Epithelial cell of prostate (primary cell): ENCODE measurements around the gene SP2.
A peak's percentile ranks its signal among the peaks of the same experiment; 100 is the strongest.

Source experiments
- DNase-seq: peaks from one replicate; pipeline ENCODE4 v3.0.0-alpha.2; 2011; ENCODE audit warnings: low read depth, low spot score
- H3K27ac ChIP-seq: fragments of 450-650 bp; 2 replicates; pipeline ENCODE4 v1.5.1; 2017; ENCODE audit warnings: mild to moderate bottlenecking

Gene SP2

GRCh38 chr17:47895856-47896671 is at the start of gene SP2:
SP2 (plus strand) TSS chr17:47896236; CDS start chr17:47896287, 51 bp downstream.
- DNase-seq, result peak; percentile 100
- peak within 1 kb of the TSS; percentile 84 for H3K27ac ChIP-seq

DNA sequence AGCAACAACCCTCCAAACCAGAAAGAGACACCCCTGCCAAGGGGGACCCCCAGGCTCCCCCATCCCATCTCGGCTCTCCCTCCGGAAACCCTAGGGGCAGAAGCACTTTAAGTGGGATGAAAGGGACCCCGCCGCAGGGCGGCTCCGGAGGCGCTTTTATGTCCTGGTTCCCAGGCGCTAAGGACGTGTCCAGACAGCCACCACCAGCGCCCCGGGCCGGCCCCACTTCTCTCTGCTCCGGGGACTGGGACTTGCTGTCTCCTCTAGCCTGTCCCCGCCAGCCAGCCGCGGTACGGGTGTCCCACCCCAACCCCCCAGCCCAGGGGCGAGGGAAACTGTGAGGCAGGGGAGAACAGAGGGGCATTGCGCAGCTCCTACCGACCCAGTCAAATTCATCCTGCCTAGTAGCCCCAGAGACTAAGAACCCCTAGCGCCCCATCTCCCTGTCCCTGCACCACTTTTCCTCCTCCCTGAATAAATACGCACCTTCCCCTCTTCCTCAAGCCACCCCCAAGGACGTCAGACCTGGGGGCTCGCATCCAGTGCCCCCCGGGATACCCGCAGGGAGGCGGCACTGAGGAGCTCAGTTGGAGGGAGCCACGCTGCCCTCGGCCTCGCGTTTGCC is 49.2 kb upstream of the SP2 start:
- DNase-seq, result no peak
- H3K27ac ChIP-seq, result no peak overlapping the region

- DNase-seq, result no peak
- no peak overlapping the region for H3K27ac ChIP-seq
Measured at GRCh38 chr17:47847341-47848197, 48.5 kb upstream of the SP2 start.

DNA sequence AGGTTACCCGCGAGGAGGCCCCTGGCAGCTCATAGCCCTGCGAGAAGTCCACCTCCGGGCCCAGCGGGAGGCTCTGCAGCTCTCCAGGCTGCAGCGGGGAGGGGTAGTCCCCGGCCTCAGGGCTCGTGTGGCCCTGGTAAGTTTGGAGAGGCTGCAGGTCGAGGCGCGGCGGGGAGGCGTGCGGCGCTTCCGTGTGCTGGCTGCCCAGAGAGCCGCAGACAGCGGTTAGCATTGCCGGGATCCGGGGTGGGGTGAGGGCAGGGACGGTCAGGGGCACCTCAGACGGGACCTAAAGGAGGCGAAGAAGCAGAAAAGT is 47.9 kb upstream of the SP2 start:
- DNase-seq, result no peak
- no peak overlapping the region for H3K27ac ChIP-seq

- peak overlapping the region; percentile 71 for H3K27ac ChIP-seq
- no peak for DNase-seq
Measured at GRCh38 chr17:47850373-47850691, 45.7 kb upstream of the SP2 start.

GRCh38 chr17:47850692-47851573 is 45.1 kb upstream of the SP2 start, which contains the start of gene SP6:
SP6 (minus strand) TSS chr17:47851163; CDS start chr17:47848429, 2,734 bp downstream.
- peak; percentile 50 for DNase-seq
- H3K27ac ChIP-seq, result peak within 1 kb of the TSS; percentile 71

- DNase-seq, result no peak
- H3K27ac ChIP-seq, result no peak overlapping the region
Measured at GRCh38 chr17:47851764-47852112, 44.3 kb upstream of the SP2 start.

DNA sequence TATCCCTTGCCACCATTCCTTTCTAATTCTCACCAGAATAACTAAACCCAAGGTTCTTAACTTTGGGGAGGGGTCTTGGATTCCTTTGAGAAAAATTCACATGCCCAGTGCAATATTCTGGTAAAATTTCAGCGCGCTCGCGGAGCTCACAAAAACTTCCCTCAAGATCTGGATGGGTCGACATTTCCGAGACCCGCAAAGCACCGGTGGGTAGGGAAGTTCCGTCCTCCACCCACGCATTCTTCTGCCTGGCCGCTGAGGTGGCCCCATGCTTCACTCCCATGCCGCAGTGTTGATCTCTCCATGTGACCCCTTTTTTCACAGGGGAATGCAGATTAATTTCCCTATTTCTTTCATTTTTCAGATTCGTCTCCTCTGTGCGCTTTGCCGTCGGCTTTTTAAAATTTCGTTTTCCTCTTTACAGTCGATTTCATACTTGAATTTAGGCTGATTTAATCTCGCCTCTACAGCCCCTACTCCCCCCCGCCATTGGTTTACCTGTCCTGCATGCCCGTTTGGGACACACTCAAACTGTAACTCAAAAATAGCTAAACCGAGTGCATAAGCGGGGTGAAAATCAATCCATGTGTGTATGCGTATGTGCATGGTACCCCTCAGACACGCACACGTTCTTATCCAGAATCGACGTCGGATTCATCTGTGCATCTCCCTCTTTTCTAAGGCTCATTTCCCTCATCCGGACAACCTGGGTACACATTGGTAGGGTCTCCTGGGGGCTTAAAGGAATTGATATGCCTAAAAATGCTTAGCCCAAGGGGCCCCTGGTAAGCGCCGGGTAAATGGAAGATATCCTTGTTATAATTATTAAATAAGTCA is 43.7 kb upstream of the SP2 start:
- no peak overlapping the region for H3K27ac ChIP-seq
- DNase-seq, result no peak

DNA sequence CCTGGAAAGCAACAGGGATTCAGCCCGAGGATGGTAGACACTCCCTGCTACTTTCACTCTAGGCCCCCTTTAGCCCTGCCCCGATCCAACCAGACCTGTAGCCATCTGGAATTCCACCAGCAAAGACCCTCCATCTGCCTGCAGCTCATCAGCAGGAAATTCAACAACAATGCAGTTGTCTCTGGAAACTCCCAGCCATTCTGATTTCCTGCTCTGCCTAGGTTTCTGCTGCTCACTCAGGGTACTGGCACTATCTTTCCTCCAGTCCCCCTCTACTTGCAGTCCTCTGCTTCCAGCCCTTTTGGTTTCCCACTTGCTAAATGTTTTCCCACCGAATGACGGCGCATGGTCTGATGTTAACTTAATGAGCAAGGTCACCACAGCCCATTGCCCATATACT is 42.4 kb upstream of the SP2 start:
- DNase-seq, result no peak
- no peak overlapping the region for H3K27ac ChIP-seq

DNA sequence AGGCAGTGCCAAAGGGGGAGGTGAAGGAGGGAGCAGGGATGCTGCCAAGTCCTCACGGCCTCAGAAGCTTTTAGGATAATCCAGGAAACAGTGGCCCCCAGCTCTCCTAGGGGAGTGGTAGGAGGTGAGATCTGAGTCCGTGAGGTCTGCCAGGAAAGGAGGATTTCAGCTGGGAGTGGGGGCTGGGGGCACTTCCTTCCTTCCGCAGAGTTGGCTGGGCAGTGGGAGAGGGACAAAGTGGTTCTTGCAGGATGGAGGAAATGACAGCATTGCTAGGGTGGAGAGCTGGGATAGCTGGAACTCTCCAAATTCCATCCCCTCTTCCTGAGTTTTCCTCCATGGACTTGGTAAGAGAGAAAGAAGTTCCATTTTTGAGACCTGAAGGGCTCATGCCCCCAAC is 40.3 kb upstream of the SP2 start:
- no peak for DNase-seq
- no peak overlapping the region for H3K27ac ChIP-seq

GRCh38 chr17:47856830-47857229 is 39.2 kb upstream of the SP2 start:
- no peak for DNase-seq
- H3K27ac ChIP-seq, result no peak overlapping the region

DNA sequence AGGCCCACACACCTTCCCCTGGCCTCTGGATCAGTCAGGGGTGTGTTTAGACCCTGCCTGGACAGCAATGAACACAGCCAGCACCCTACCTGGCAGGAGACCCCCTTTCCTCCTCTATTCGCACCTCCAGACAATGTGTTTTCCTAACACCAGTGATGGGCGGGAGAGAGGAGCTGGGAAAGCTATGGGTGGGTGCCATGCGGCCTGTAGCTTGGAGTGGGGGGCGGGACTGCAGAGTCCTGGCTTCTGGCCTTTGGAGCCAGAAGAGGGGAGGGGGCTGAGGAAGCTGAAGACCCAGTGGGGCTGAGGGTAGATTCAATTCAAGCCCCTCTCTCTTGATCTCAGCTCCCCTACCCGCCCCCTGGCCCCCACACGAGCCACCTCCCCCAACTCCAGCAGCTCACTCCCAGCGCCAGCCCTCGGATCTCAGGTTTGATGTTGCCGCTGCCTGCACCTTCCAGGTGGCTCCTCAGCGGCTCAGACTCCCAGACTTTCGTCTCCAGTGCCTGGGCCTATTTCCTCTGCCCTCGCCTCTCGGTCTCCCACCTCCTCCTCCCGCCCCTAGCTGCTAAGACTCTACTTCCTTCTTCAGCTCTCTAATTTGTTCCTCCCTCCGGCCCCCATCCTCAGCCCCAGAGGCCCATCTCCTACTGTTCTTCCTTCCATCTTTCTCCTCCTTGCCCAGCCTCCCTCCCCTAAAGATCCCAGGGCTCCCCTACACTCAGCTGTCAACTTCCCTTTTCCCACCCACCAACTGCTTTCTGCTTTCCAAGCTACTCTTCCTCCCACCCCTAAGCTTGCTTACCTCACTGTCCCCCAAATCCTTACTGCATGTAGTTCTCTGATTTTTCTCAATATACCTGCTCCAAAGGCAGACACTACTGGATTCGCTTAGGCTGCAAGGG is 38.2 kb upstream of the SP2 start:
- no peak overlapping the region for H3K27ac ChIP-seq
- no peak for DNase-seq

GRCh38 chr17:47860386-47860785 is 35.6 kb upstream of the SP2 start:
- H3K27ac ChIP-seq, result no peak overlapping the region
- DNase-seq, result no peak

DNA sequence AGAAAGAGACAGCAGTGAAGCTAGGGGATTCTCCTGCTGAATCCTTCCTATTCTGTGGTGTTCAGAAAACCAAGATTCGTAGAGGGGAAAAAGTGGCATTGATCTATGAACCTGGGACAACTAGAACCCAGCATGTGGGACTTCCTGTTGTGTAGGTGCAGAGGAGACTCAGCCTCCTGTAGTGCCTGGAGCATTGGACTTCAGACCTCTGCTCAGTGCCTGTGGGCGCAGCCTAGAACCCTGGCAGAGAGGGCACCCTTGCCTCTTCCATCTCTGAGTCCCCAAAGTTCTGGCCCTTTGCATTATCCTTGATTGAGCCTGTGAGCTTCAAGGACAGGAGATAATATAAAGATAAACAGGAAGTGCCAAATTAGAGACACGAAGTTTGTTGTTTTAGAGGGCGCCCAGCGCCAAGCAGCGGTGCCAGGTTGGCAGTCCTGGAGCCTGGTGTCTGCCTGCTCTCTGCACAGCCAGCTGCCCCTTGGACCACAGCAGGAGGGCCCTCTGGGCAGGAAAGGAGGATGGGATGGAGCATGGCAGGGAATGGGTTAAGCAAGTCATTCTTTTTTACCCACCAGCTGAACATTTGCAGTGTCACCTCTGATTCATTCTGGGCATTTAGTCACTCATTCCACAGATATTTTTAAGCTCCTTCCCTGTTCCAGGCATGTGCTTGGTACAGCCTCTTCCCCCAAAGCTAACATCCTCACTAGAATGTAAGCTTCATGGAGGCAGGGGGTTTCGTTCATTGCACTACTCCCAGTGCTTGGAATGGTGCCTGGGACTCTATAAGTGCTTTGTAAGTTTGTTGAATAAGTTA is 33.2 kb upstream of the SP2 start:
- peak; percentile 63 for DNase-seq
- H3K27ac ChIP-seq, result peak overlapping the region; percentile 97

DNA sequence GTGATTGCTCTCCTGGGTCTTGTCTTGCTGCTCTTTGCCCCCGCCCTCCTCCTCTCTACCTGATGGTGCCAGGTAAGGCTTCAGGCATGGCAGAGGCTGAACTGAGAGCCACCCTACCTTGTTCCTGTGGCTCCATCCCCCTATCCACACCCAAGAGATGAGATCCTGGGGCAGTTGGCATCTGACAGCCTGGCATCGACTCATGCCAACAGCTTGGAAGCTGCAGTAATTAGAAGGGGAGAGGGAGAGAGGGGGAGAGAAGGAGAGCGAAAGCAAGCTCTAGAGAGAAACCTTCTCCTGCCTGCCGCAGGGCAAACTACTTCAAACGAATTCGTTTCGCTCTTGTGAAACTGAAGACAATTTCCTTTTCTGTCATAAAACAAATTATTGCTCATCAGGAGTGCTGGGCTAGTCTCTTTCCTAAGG is 31.2 kb upstream of the SP2 start:
- peak; percentile 82 for DNase-seq
- peak overlapping the region; percentile 97 for H3K27ac ChIP-seq

DNA sequence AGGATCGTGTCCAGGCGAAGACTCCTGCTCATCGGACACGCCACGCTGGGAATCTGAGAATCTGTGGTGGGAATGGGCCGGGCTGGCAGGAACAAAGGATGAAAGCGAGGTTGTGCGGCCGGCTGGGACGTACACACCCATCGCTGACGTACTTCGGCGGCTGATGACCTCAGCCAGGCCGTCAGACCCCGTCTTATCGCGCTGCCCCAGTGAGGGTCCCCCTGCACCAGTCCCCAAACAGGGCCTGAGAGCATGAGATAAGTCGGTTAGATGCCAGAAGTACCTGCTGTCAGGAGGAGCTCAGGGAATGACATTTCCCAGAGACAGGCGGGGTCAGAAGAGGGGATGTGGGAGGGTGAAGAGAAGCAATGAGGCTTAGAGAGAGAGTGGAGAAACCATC is 29.1 kb upstream of the SP2 start:
- DNase-seq, result no peak
- H3K27ac ChIP-seq, result peak overlapping the region; percentile 17

DNA sequence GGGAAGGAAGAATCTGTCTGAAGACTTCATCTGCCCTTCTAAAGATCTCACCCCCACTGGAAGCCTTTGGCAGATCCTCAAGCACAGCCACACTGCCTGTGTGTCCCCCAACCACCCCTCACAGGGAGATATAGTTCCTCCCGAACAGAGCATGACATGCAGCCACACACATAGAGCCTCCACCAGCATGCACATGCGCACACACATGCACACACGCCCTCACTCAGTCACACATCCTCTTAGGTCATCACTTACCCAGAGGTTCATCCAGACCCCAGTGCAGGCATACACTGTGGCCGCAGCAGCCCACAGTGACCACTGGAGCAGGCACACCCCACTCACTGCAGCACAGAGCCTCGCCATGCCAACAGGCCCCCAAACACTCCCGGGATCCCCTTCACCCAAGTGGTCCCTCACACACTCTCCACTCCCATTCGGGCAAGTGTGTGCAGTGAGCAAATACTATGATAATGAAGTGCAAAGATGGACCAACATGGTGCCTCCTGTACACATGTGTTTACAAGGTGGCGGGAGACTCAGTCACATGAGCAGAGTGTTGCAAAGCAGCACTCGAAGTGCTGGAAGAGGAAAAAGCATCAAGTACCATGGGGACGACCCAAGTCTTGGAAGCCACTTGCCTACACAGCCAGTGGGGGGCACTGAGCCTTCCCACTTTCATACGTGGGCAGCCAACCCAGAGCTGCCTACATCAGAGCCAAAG is 28.1 kb upstream of the SP2 start:
- DNase-seq, result no peak
- H3K27ac ChIP-seq, result no peak overlapping the region
